ENCODE results near the gene BLVRA. TPM values are rescaled to one million over a fixed set of nuclear protein-coding genes. Genes with fewer than 3 reads are reported as not detected.

The BLVRA gene
- total RNA-seq, 1 experiment from 2014 or later, result 41.2 TPM

- BruUV-seq (replicated peaks), result no TSS peak
- CTCF ChIA-PET, result interaction anchor here (0.8 to 1.0 kb wide), 2 partner anchors 13 to 14 kb away, joined by 3 to 4 read pairs; no protein-coding TSS in a partner anchor
- H3K27ac Mint-ChIP-seq (ENCODE audit: low read depth, unreplicated experiment), result no peak overlapping the region
- peaks cover 6% of the 10 kb centered on the region for H3K9me3 Mint-ChIP-seq (ENCODE audit: unreplicated experiment)
- intact Hi-C loops (cut with micrococcal nuclease), result no loop called here
- H3K4me3 Mint-ChIP-seq (ENCODE audit: unreplicated experiment), result no peak overlapping the region
- POLR2A ChIA-PET, result interaction anchor here (1.0 kb wide), 1 partner anchor 17 kb away, joined by 6 read pairs; the partner anchor contains the start of gene MRPS24
- no peak for DNase-seq (ENCODE audit: unreplicated experiment)
- no peak for TF ChIP-seq CTCF (IDR thresholded peaks at IDR 0.05; ENCODE audit: unreplicated experiment)
- no peaks in the 10 kb centered on the region for H3K27me3 Mint-ChIP-seq (ENCODE audit: insufficient read depth, unreplicated experiment)
- H3K36me3 Mint-ChIP-seq (ENCODE audit: insufficient read depth, unreplicated experiment), result no peaks in the 10 kb centered on the region
- H3K4me1 Mint-ChIP-seq (ENCODE audit: insufficient read depth, unreplicated experiment), result no peaks in the 10 kb centered on the region
Observed at GRCh38 chr7:43851805-43852204, 93.3 kb downstream of the BLVRA start.

- Mint-ChIP-seq H3K4me1 (ENCODE audit: insufficient read depth, unreplicated experiment) (no peaks in the 10 kb centered on the region), H3K27ac (ENCODE audit: low read depth, unreplicated experiment) (no peak overlapping the region), H3K4me3 (ENCODE audit: unreplicated experiment) (no peak overlapping the region), H3K27me3 (ENCODE audit: insufficient read depth, unreplicated experiment) (no peaks in the 10 kb centered on the region), H3K9me3 (ENCODE audit: unreplicated experiment) (peaks cover 6% of the 10 kb centered on the region), H3K36me3 (ENCODE audit: insufficient read depth, unreplicated experiment) (no peaks in the 10 kb centered on the region)
- CTCF ChIA-PET, result interaction anchor here (2.1 kb wide), 1 partner anchor 17 kb away, joined by 7 read pairs; no protein-coding TSS in a partner anchor
- no TSS peak for BruUV-seq (replicated peaks)
- intact Hi-C loops (cut with micrococcal nuclease), result no loop called here
- DNase-seq (ENCODE audit: unreplicated experiment), result no peak
- TF ChIP-seq CTCF (IDR thresholded peaks at IDR 0.05; ENCODE audit: unreplicated experiment), result no peak
- POLR2A ChIA-PET, result interaction anchor here (0.5 kb wide), 1 partner anchor 1128 kb away, joined by 4 read pairs; no protein-coding TSS in a partner anchor
Observed at GRCh38 chr7:43855176-43855575, 96.7 kb downstream of the BLVRA start.

GRCh38 chr7:43856316-43856715 lies 97.8 kb downstream of the BLVRA start:
- Mint-ChIP-seq H3K36me3 (ENCODE audit: insufficient read depth, unreplicated experiment) (no peaks in the 10 kb centered on the region), H3K9me3 (ENCODE audit: unreplicated experiment) (peaks cover 4% of the 10 kb centered on the region), H3K27ac (ENCODE audit: low read depth, unreplicated experiment) (no peak overlapping the region), H3K4me1 (ENCODE audit: insufficient read depth, unreplicated experiment) (no peaks in the 10 kb centered on the region), H3K4me3 (ENCODE audit: unreplicated experiment) (no peak overlapping the region), H3K27me3 (ENCODE audit: insufficient read depth, unreplicated experiment) (no peaks in the 10 kb centered on the region)
- no peak for DNase-seq (ENCODE audit: unreplicated experiment)
- TF ChIP-seq CTCF (IDR thresholded peaks at IDR 0.05; ENCODE audit: unreplicated experiment), result no peak
- ChIA-PET POLR2A (no interaction called here), CTCF (interaction anchor here (2.1 kb wide), 1 partner anchor 18 kb away, joined by 7 read pairs; no protein-coding TSS in a partner anchor)
- intact Hi-C loops (cut with micrococcal nuclease), result no loop called here
- BruUV-seq (replicated peaks), result no TSS peak

Other genes starting within 250 kb of the BLVRA start
- gene STK17A, start 175.6 kb upstream of the BLVRA start, total RNA-seq (2022), result 27.2 and 51.6 TPM in 2 replicates
- gene COA1, start 29.2 kb upstream of the BLVRA start, total RNA-seq (2022), result 65.5 and 68.5 TPM in 2 replicates
- 176 and 188 TPM in 2 replicates for gene MRPS24, start 110.8 kb downstream of the BLVRA start, total RNA-seq (2022)
- 37.2 and 51.1 TPM in 2 replicates for gene URGCP, start 147.9 kb downstream of the BLVRA start, total RNA-seq (2022)
- 11.6 and 13.7 TPM in 2 replicates for gene UBE2D4, start 167.8 kb downstream of the BLVRA start, total RNA-seq (2022)
- gene SPDYE1, start 239.2 kb downstream of the BLVRA start, total RNA-seq (2022), result not detected in 2 replicates